Endothelial cell of hepatic sinusoid (primary cell): Measurements from ENCODE around the gene PDLIM4.

Experiments
- in situ Hi-C: cut with HindIII; loops from 2 replicates; pipeline ENCODE4 v1.10.0; 2017; ENCODE audit warnings: low sequenced_read_pairs

Gene PDLIM4

GRCh38 chr5:132257131-132258101 is at the start of gene PDLIM4:
TSS of gene PDLIM4 (plus strand) at chr5:132257696. CDS start at chr5:132257735, 39 bp downstream.
- in situ Hi-C loops, result no loop called here

GRCh38 chr5:132207778-132208177 is 49.7 kb upstream of the PDLIM4 start:
- in situ Hi-C loops, result no loop called here

- in situ Hi-C loops, result no loop called here
Measured at GRCh38 chr5:132209131-132209530, 48.4 kb upstream of the PDLIM4 start.

GRCh38 chr5:132209901-132210545 is 47.5 kb upstream of the PDLIM4 start:
- in situ Hi-C loops, result no loop called here

GRCh38 chr5:132210944-132211343 is 46.6 kb upstream of the PDLIM4 start:
- in situ Hi-C loops, result no loop called here

GRCh38 chr5:132211787-132212186 is 45.7 kb upstream of the PDLIM4 start:
- in situ Hi-C loops, result no loop called here

GRCh38 chr5:132213666-132214065 is 43.8 kb upstream of the PDLIM4 start:
- in situ Hi-C loops, result no loop called here

GRCh38 chr5:132214491-132214890 is 43.0 kb upstream of the PDLIM4 start:
- in situ Hi-C loops, result no loop called here

GRCh38 chr5:132215329-132215728 is 42.2 kb upstream of the PDLIM4 start:
- in situ Hi-C loops, result loop anchor here (5.0 kb wide), 1 partner anchor 73 kb away; no protein-coding TSS in a partner anchor

- in situ Hi-C loops, result loop anchor here (5.0 kb wide), 1 partner anchor 76 kb away; no protein-coding TSS in a partner anchor
Measured at GRCh38 chr5:132218321-132218720, 39.2 kb upstream of the PDLIM4 start.

- in situ Hi-C loops, result loop anchor here (5.0 kb wide), 1 partner anchor 77 kb away; no protein-coding TSS in a partner anchor
Measured at GRCh38 chr5:132219289-132219970, 38.1 kb upstream of the PDLIM4 start.

GRCh38 chr5:132219981-132220380 is 37.5 kb upstream of the PDLIM4 start:
- in situ Hi-C loops, result loop anchor here (5.0 kb wide), 1 partner anchor 78 kb away; no protein-coding TSS in a partner anchor

GRCh38 chr5:132220491-132220890 is 37.0 kb upstream of the PDLIM4 start:
- in situ Hi-C loops, result no loop called here

GRCh38 chr5:132221781-132222648 is 35.5 kb upstream of the PDLIM4 start:
- in situ Hi-C loops, result no loop called here

- in situ Hi-C loops, result no loop called here
Measured at GRCh38 chr5:132222649-132223038, 34.9 kb upstream of the PDLIM4 start.

- in situ Hi-C loops, result no loop called here
Measured at GRCh38 chr5:132223861-132224260, 33.6 kb upstream of the PDLIM4 start.

GRCh38 chr5:132224716-132225115 is 32.8 kb upstream of the PDLIM4 start:
- in situ Hi-C loops, result loop anchor here (5.0 kb wide), 1 partner anchor 38 kb away; no protein-coding TSS in a partner anchor

GRCh38 chr5:132225165-132226032 is 32.1 kb upstream of the PDLIM4 start:
- in situ Hi-C loops, result loop anchor here (5.0 kb wide), 1 partner anchor 37 kb away; no protein-coding TSS in a partner anchor
